HG03095 (cell line): Measurements from ENCODE around the gene PEX19.

Source experiments
- ATAC-seq: cut with Tn5 transposase; IDR thresholded peaks from one replicate; pipeline ENCODE4 v1.9.1; 2021; ENCODE audit warnings: moderate library complexity; ENCODE audit not compliant: unreplicated experiment

The PEX19 gene

GRCh38 chr1:160243767-160244166, 41.2 kb downstream of the PEX19 start:
- ATAC-seq: no peak

- ATAC-seq: no peak
Observed at GRCh38 chr1:160239582-160240299, 45.2 kb downstream of the PEX19 start.

- no peak for ATAC-seq
Observed at GRCh38 chr1:160238408-160238807, 46.5 kb downstream of the PEX19 start.

GRCh38 chr1:160237558-160237957, 47.4 kb downstream of the PEX19 start:
- no peak for ATAC-seq

GRCh38 chr1:160236806-160237205, 48.1 kb downstream of the PEX19 start:
- ATAC-seq: no peak

- no peak for ATAC-seq
Observed at GRCh38 chr1:160232911-160233310, 52.0 kb downstream of the PEX19 start.

- no peak for ATAC-seq
Observed at GRCh38 chr1:160228431-160228830, 56.5 kb downstream of the PEX19 start.

- no peak for ATAC-seq
Observed at GRCh38 chr1:160227561-160227960, 57.4 kb downstream of the PEX19 start.

- ATAC-seq: no peak
Observed at GRCh38 chr1:160227034-160227433, 57.9 kb downstream of the PEX19 start.
